ENCODE data around the gene ATP5ME.

Gene ATP5ME

GRCh38 chr4:678331-679103 is 4.4 kb upstream of the ATP5ME start:
- TF ChIP-seq SIN3A (IDR thresholded peaks at IDR 0.05; ENCODE audit: borderline replicate concordance, insufficient read depth, low read length) = no peak

- TF ChIP-seq TAF1 (IDR thresholded peaks at IDR 0.05; ENCODE audit: borderline replicate concordance, insufficient read depth, low read length) = no peak
- no peak for TF ChIP-seq SIN3A (IDR thresholded peaks at IDR 0.05; ENCODE audit: borderline replicate concordance, insufficient read depth, low read length)
These were observed 3.6 kb upstream of the ATP5ME start for GRCh38 chr4:677431-678293.

- TF ChIP-seq POLR2AphosphoS5 (IDR thresholded peaks at IDR 0.05; ENCODE audit: low read depth, low read length) (no peak), FOXP2 (optimal IDR thresholded peaks at IDR 0.05; ENCODE audit: borderline replicate concordance, extremely low read depth, extremely low read length, insufficient read depth) (no peak), TAF1 (IDR thresholded peaks at IDR 0.05; ENCODE audit: borderline replicate concordance, insufficient read depth, low read length) (no peak), SIN3A (IDR thresholded peaks at IDR 0.05; ENCODE audit: borderline replicate concordance, insufficient read depth, low read length) (no peak), REST (IDR thresholded peaks at IDR 0.05; ENCODE audit: insufficient read depth in 1 of 2, low read depth in 2 of 2, low read length in 2 of 2) (no peak)
These were observed 2.8 kb upstream of the ATP5ME start for GRCh38 chr4:676871-677235.

GRCh38 chr4:675980-676870 is 2.1 kb upstream of the ATP5ME start:
- TF ChIP-seq POLR2AphosphoS5 (IDR thresholded peaks at IDR 0.05; ENCODE audit: low read depth, low read length) = peak; percentile 42; the same call in 1 of the 2 replicates
- TF ChIP-seq REST (IDR thresholded peaks at IDR 0.05; ENCODE audit: insufficient read depth in 1 of 2, low read depth in 2 of 2, low read length in 2 of 2) = no peak

GRCh38 chr4:675036-675882 is 1.2 kb upstream of the ATP5ME start:
- no peak for TF ChIP-seq FOXP2 (optimal IDR thresholded peaks at IDR 0.05; ENCODE audit: borderline replicate concordance, extremely low read depth, extremely low read length, insufficient read depth)
- TF ChIP-seq POLR2AphosphoS5 (IDR thresholded peaks at IDR 0.05; ENCODE audit: low read depth, low read length) = no peak
- no peak for TF ChIP-seq SIN3A (IDR thresholded peaks at IDR 0.05; ENCODE audit: borderline replicate concordance, insufficient read depth, low read length)
- TF ChIP-seq TAF1 (IDR thresholded peaks at IDR 0.05; ENCODE audit: borderline replicate concordance, insufficient read depth, low read length) = no peak
- TF ChIP-seq REST (IDR thresholded peaks at IDR 0.05; ENCODE audit: insufficient read depth in 1 of 2, low read depth in 2 of 2, low read length in 2 of 2) = no peak

All from PFSK-1 (cell line).